ENCODE measurements around the gene ZFP3. TPM values are rescaled to one million over a fixed set of nuclear protein-coding genes. Genes with fewer than 3 reads are reported as not detected.
"Not testable (repeated sequence)": the region's sequence is repeated elsewhere in the genome, so short reads cannot be mapped to it uniquely, and the experiment has no call there.

Gene ZFP3
- total and polyA plus RNA-seq, 2 donors (not counting 1 experiment from before 2014, with no cell fraction given), result 2.6 to 3.1 TPM

- DNase-seq (ENCODE audit: low read depth in 2 of 2), result no peak
- no peak overlapping the region for H3K4me2 ChIP-seq (ENCODE audit: extremely low read depth, insufficient read depth, low read length)
- no peak overlapping the region for H2AFZ ChIP-seq (ENCODE audit: low read length)
- H3K27ac ChIP-seq (ENCODE audit: insufficient read depth, low read length), result no peak overlapping the region
- no peaks in the 10 kb centered on the region for H3K36me3 ChIP-seq (ENCODE audit: control insufficient read depth, insufficient read depth, low read length)
- H3K9ac ChIP-seq (ENCODE audit: insufficient read depth, low read length), result no peak overlapping the region
- H3K79me2 ChIP-seq (ENCODE audit: control insufficient read depth, insufficient read depth, low read length), result no peaks in the 10 kb centered on the region
- no peaks in the 10 kb centered on the region for H3K9me3 ChIP-seq (ENCODE audit: control insufficient read depth, insufficient read depth, low read depth, low read length)
- no peaks in the 10 kb centered on the region for H3K4me1 ChIP-seq (ENCODE audit: control insufficient read depth, extremely low read depth, insufficient read depth, low read length)
- no peak overlapping the region for H3K4me3 ChIP-seq (replicated peaks in 1 of 4; ENCODE audit: control extremely low read depth in 1 of 4, insufficient read depth in 1 of 4, low read depth in 3 of 4, low read length in 4 of 4)
- H3K27me3 ChIP-seq (ENCODE audit: control insufficient read depth, insufficient read depth, low read length), result no peaks in the 10 kb centered on the region
- H4K20me1 ChIP-seq (ENCODE audit: control insufficient read depth, extremely low read depth, insufficient read depth, low read length), result no peaks in the 10 kb centered on the region
- no peak for TF ChIP-seq EZH2 (IDR thresholded peaks at IDR 0.05; ENCODE audit: low read length, missing control alignments)
- TF ChIP-seq CTCF (conservative IDR thresholded peaks at IDR 0.05 in 1 of 2, IDR thresholded peaks at IDR 0.05 in 1 of 2; ENCODE audit: low read depth in 1 of 2, low read length in 2 of 2), result no peak
Measured at GRCh38 chr17:5131146-5131715, 53.0 kb downstream of the ZFP3 start.

GRCh38 chr17:5131799-5132502 is 53.7 kb downstream of the ZFP3 start:
- H3K27me3 ChIP-seq (ENCODE audit: control insufficient read depth, insufficient read depth, low read length); DNase-seq (ENCODE audit: low read depth in 2 of 2); H3K79me2 ChIP-seq (ENCODE audit: control insufficient read depth, insufficient read depth, low read length); H2AFZ ChIP-seq (ENCODE audit: low read length); H3K9me3 ChIP-seq (ENCODE audit: control insufficient read depth, insufficient read depth, low read depth, low read length); H3K4me3 ChIP-seq (replicated peaks in 1 of 4; ENCODE audit: control extremely low read depth in 1 of 4, insufficient read depth in 1 of 4, low read depth in 3 of 4, low read length in 4 of 4); H3K27ac ChIP-seq (ENCODE audit: insufficient read depth, low read length); H3K9ac ChIP-seq (ENCODE audit: insufficient read depth, low read length); H4K20me1 ChIP-seq (ENCODE audit: control insufficient read depth, extremely low read depth, insufficient read depth, low read length); H3K4me1 ChIP-seq (ENCODE audit: control insufficient read depth, extremely low read depth, insufficient read depth, low read length); H3K4me2 ChIP-seq (ENCODE audit: extremely low read depth, insufficient read depth, low read length); H3K36me3 ChIP-seq (ENCODE audit: control insufficient read depth, insufficient read depth, low read length): not testable (repeated sequence)

GRCh38 chr17:5132503-5133225 is 54.4 kb downstream of the ZFP3 start:
- H3K27ac ChIP-seq (ENCODE audit: insufficient read depth, low read length); DNase-seq (ENCODE audit: low read depth in 2 of 2); H3K4me3 ChIP-seq (replicated peaks in 1 of 4; ENCODE audit: control extremely low read depth in 1 of 4, insufficient read depth in 1 of 4, low read depth in 3 of 4, low read length in 4 of 4); H3K9ac ChIP-seq (ENCODE audit: insufficient read depth, low read length); H3K36me3 ChIP-seq (ENCODE audit: control insufficient read depth, insufficient read depth, low read length); H3K4me2 ChIP-seq (ENCODE audit: extremely low read depth, insufficient read depth, low read length); H3K9me3 ChIP-seq (ENCODE audit: control insufficient read depth, insufficient read depth, low read depth, low read length); H3K79me2 ChIP-seq (ENCODE audit: control insufficient read depth, insufficient read depth, low read length); H4K20me1 ChIP-seq (ENCODE audit: control insufficient read depth, extremely low read depth, insufficient read depth, low read length); H3K4me1 ChIP-seq (ENCODE audit: control insufficient read depth, extremely low read depth, insufficient read depth, low read length); H3K27me3 ChIP-seq (ENCODE audit: control insufficient read depth, insufficient read depth, low read length); H2AFZ ChIP-seq (ENCODE audit: low read length): not testable (repeated sequence)

GRCh38 chr17:5133311-5133710 is 55.0 kb downstream of the ZFP3 start:
- H3K27me3 ChIP-seq (ENCODE audit: control insufficient read depth, insufficient read depth, low read length), result no peaks in the 10 kb centered on the region
- DNase-seq (ENCODE audit: low read depth in 2 of 2), result no peak

More at GRCh38 chr17:5133311-5133710, 55.0 kb downstream of the ZFP3 start:
- no peak overlapping the region for H3K4me3 ChIP-seq (replicated peaks in 1 of 4; ENCODE audit: control extremely low read depth in 1 of 4, insufficient read depth in 1 of 4, low read depth in 3 of 4, low read length in 4 of 4)
- no peaks in the 10 kb centered on the region for H3K79me2 ChIP-seq (ENCODE audit: control insufficient read depth, insufficient read depth, low read length)
- no peak overlapping the region for H3K9ac ChIP-seq (ENCODE audit: insufficient read depth, low read length)
- no peaks in the 10 kb centered on the region for H4K20me1 ChIP-seq (ENCODE audit: control insufficient read depth, extremely low read depth, insufficient read depth, low read length)
- no peaks in the 10 kb centered on the region for H3K9me3 ChIP-seq (ENCODE audit: control insufficient read depth, insufficient read depth, low read depth, low read length)
- H3K27ac ChIP-seq (ENCODE audit: insufficient read depth, low read length), result no peak overlapping the region
- H3K4me2 ChIP-seq (ENCODE audit: extremely low read depth, insufficient read depth, low read length), result no peak overlapping the region
- H3K4me1 ChIP-seq (ENCODE audit: control insufficient read depth, extremely low read depth, insufficient read depth, low read length), result no peaks in the 10 kb centered on the region
- no peak overlapping the region for H2AFZ ChIP-seq (ENCODE audit: low read length)
- H3K36me3 ChIP-seq (ENCODE audit: control insufficient read depth, insufficient read depth, low read length), result no peaks in the 10 kb centered on the region
- TF ChIP-seq EZH2 (IDR thresholded peaks at IDR 0.05; ENCODE audit: low read length, missing control alignments) (no peak), CTCF (conservative IDR thresholded peaks at IDR 0.05 in 1 of 2, IDR thresholded peaks at IDR 0.05 in 1 of 2; ENCODE audit: low read depth in 1 of 2, low read length in 2 of 2) (no peak)
